Activated CD8-positive, alpha-beta T cell treated with anti-CD3 and anti-CD28 coated beads, Interleukin-2, amount 10 ng/mL, durations not matched to agents 7 days and 5 days (primary cell): ENCODE measurements around the gene SRRM5. TPM values are rescaled to one million over a fixed set of nuclear protein-coding genes. Genes with fewer than 3 reads are reported as not detected.
A peak's percentile ranks its signal among the peaks of the same experiment; 100 is the strongest.

Source experiments
- ATAC-seq: fragments of 150-1000 bp; cut with Tn5 transposase; one replicate; pipeline ENCODE4 v1.10.0; 2021; ENCODE audit warnings: moderate library complexity
- CTCF ChIA-PET: fragments of 350-600 bp; sonication (Branson Sonifier 250); formaldehyde crosslinking; loops from one replicate; lab custom pipeline; 2021; ENCODE audit warnings: antibody characterized with exemption; lab: Charles Lee
- POLR2A ChIA-PET: fragments of 350-600 bp; sonication (Branson Sonifier 250); formaldehyde crosslinking; loops from one replicate; lab custom pipeline; 2021; ENCODE audit warnings: antibody characterized with exemption; lab: Charles Lee
- DNase-seq: peaks from one replicate; pipeline ENCODE4 v3.0.0-alpha.2; 2020
- H3K27ac Mint-ChIP-seq: one replicate; pipeline ENCODE4 v1.8.0; 2021; ENCODE audit warnings: mild to moderate bottlenecking, mixed read lengths
- H3K27me3 Mint-ChIP-seq: one replicate; pipeline ENCODE4 v1.8.0; 2021; ENCODE audit warnings: low read depth, mixed read lengths
- H3K36me3 Mint-ChIP-seq: one replicate; pipeline ENCODE4 v1.8.0; 2021; ENCODE audit warnings: low read depth, mixed read lengths
- H3K4me1 Mint-ChIP-seq: one replicate; pipeline ENCODE4 v1.8.0; 2021; ENCODE audit warnings: low read depth, mixed read lengths
- H3K4me3 Mint-ChIP-seq: one replicate; pipeline ENCODE4 v1.8.0; 2021; ENCODE audit warnings: mild to moderate bottlenecking, mixed read lengths
- H3K9me3 Mint-ChIP-seq: one replicate; pipeline ENCODE4 v1.8.0; 2022; ENCODE audit warnings: mixed read lengths; ENCODE audit not compliant: insufficient read depth
- total RNA-seq, 2 experiments: library from RNA; stranded (reverse); gene quantifications; one replicate each; pipeline ENCODE4 v1.2.3, GENCODE V29; 2021

The SRRM5 gene
- total RNA-seq, 2 experiments from 2014 or later = 0.71 to 0.73 TPM

- no peak for ATAC-seq
- H3K27me3 Mint-ChIP-seq = no peaks in the 10 kb centered on the region
- CTCF ChIA-PET = interaction anchor here (0.9 to 6.7 kb wide), 7 partner anchors 17 to 146 kb away, joined by 3 to 239 read pairs (median 50); partner anchors contain the start of genes PINLYP, XRCC1 and ZNF575
- no peaks in the 10 kb centered on the region for H3K9me3 Mint-ChIP-seq
- no peak overlapping the region for H3K4me3 Mint-ChIP-seq
- H3K27ac Mint-ChIP-seq = no peak overlapping the region
- DNase-seq = no peak
- POLR2A ChIA-PET = no interaction called here
- H3K4me1 Mint-ChIP-seq = peaks cover 37% of the 10 kb centered on the region
- H3K36me3 Mint-ChIP-seq = peaks cover 30% of the 10 kb centered on the region
Observed at GRCh38 chr19:43592800-43593350, 19.0 kb upstream of the SRRM5 start.

- Mint-ChIP-seq H3K4me3 (peak overlapping the region; percentile 98), H3K27me3 (no peaks in the 10 kb centered on the region), H3K36me3 (peaks cover 33% of the 10 kb centered on the region), H3K9me3 (no peaks in the 10 kb centered on the region), H3K27ac (peak overlapping the region; percentile 62), H3K4me1 (peaks cover 48% of the 10 kb centered on the region)
- DNase-seq (no peak), ATAC-seq (no peak)
- ChIA-PET CTCF (interaction anchor here (0.7 to 6.7 kb wide), 31 partner anchors 11 to 216 kb away, joined by 3 to 239 read pairs (median 7); partner anchors contain the start of genes ETHE1, PHLDB3, PINLYP and XRCC1), POLR2A (interaction anchor here (0.6 to 3.9 kb wide), 14 partner anchors 10 to 163 kb away, joined by 3 to 44 read pairs (median 6); partner anchors contain the start of genes PINLYP, XRCC1 and ZNF575)
Observed at GRCh38 chr19:43594081-43594697, 17.7 kb upstream of the SRRM5 start.

- H3K4me3 Mint-ChIP-seq = peak overlapping the region; percentile 98
- H3K4me1 Mint-ChIP-seq = peaks cover 43% of the 10 kb centered on the region
- CTCF ChIA-PET = interaction anchor here (0.5 to 6.7 kb wide), 30 partner anchors 12 to 215 kb away, joined by 3 to 239 read pairs (median 8); partner anchors contain the start of genes ETHE1, PHLDB3, PINLYP and XRCC1
- ATAC-seq (peak; percentile 57), DNase-seq (peak; percentile 83)
- POLR2A ChIA-PET = interaction anchor here (0.6 to 3.9 kb wide), 17 partner anchors 11 to 1497 kb away, joined by 3 to 44 read pairs (median 5); partner anchors contain the start of genes PINLYP, XRCC1 and ZNF575
- peak overlapping the region; percentile 99 for H3K27ac Mint-ChIP-seq
- peaks cover 33% of the 10 kb centered on the region for H3K36me3 Mint-ChIP-seq
- no peaks in the 10 kb centered on the region for H3K27me3 Mint-ChIP-seq
- no peaks in the 10 kb centered on the region for H3K9me3 Mint-ChIP-seq
Observed at GRCh38 chr19:43594710-43595604, 16.9 kb upstream of the SRRM5 start.

DNA sequence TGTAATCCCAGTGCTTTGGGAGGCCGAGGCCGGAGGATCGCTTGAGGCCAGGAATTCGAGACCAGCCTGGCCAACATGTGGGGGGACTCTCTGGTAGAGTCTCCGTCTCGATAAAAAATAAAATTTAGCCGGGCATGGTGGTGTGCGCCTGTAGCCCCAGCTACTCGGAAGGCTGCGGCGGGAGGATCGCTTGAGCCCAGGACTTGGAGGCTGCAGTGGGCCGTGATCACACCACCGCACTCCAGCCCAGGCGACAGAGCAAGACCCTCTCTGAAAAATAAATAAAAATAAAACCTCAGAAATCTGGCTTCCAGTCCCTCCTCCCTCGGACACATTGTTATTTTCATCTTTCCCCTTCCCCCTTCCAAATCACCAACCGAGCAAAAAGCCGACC lies 16.3 kb upstream of the SRRM5 start:
- DNase-seq (peak; percentile 48), ATAC-seq (peak; percentile 29)
- CTCF ChIA-PET = interaction anchor here (0.5 to 6.7 kb wide), 18 partner anchors 11 to 163 kb away, joined by 3 to 239 read pairs (median 7); partner anchors contain the start of genes PINLYP, SMG9, XRCC1 and ZNF575
- POLR2A ChIA-PET = interaction anchor here (0.6 to 3.9 kb wide), 10 partner anchors 12 to 1497 kb away, joined by 3 to 44 read pairs (median 5); partner anchors contain the start of genes PINLYP, XRCC1 and ZNF575
- Mint-ChIP-seq H3K27me3 (no peaks in the 10 kb centered on the region), H3K4me1 (peaks cover 38% of the 10 kb centered on the region), H3K4me3 (peak overlapping the region; percentile 98), H3K9me3 (no peaks in the 10 kb centered on the region), H3K36me3 (peaks cover 33% of the 10 kb centered on the region), H3K27ac (peak overlapping the region; percentile 99)

GRCh38 chr19:43595999-43596841 lies 15.7 kb upstream of the SRRM5 start, which contains the start of the genes IRGQ and ZNF576:
Gene IRGQ (minus strand): TSS chr19:43596134. CDS start chr19:43595338, 796 bp downstream.
Gene ZNF576 (plus strand): TSS chr19:43596595. CDS start chr19:43597109, 514 bp downstream.
- H3K4me3 Mint-ChIP-seq = peak within 1 kb of the TSS; percentile 98
- peak; percentile 82 for ATAC-seq
- H3K4me1 Mint-ChIP-seq = peaks cover 37% of the 10 kb centered on the region
- H3K9me3 Mint-ChIP-seq = no peaks in the 10 kb centered on the region
- peak; percentile 100 for DNase-seq
- no peaks in the 10 kb centered on the region for H3K27me3 Mint-ChIP-seq
- CTCF ChIA-PET = interaction anchor here (0.9 to 6.7 kb wide), 18 partner anchors 10 to 164 kb away, joined by 3 to 239 read pairs (median 8); partner anchors contain the start of genes PINLYP, SMG9, XRCC1 and ZNF575
- peaks cover 30% of the 10 kb centered on the region for H3K36me3 Mint-ChIP-seq
- H3K27ac Mint-ChIP-seq = peak within 1 kb of the TSS; percentile 99
- POLR2A ChIA-PET = interaction anchor here (0.9 to 3.9 kb wide), 9 partner anchors 13 to 63 kb away, joined by 3 to 44 read pairs (median 5); partner anchors contain the start of genes PINLYP, XRCC1 and ZNF575

DNA sequence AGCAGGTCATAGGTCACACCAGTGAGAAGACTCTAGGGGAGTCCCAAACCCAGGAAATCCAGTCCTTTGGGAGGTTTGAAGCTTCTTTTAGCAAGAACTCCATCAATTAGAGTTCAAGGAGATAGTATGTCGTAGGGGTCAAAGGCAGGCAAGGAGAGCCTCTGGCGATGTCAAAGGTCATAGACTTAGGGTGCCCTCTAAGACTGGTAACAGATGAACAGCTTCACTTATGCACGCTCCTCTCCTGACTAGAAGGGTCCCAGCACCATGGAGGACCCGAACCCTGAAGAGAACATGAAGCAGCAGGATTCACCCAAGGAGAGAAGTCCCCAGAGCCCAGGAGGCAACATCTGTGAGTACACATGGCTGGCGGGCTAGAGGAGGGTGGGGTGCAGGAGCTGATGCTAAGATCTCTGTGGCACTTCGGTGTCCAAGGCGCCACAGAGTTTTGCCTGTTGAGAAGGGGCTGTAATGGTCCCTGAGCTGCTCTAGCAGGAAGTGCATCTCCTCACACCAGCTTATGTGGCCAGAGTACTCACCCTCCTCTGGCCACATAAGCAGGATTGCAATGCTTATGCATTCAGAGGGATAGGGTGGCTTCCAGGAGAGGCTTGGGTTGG lies 14.9 kb upstream of the SRRM5 start:
- CTCF ChIA-PET = interaction anchor here (0.8 to 6.7 kb wide), 13 partner anchors 9 to 157 kb away, joined by 3 to 239 read pairs (median 11); partner anchors contain the start of genes PINLYP, SMG9, XRCC1 and ZNF575
- no peaks in the 10 kb centered on the region for H3K9me3 Mint-ChIP-seq
- H3K36me3 Mint-ChIP-seq = peaks cover 32% of the 10 kb centered on the region
- peaks cover 37% of the 10 kb centered on the region for H3K4me1 Mint-ChIP-seq
- peak overlapping the region; percentile 98 for H3K4me3 Mint-ChIP-seq
- POLR2A ChIA-PET = interaction anchor here (0.7 to 3.9 kb wide), 6 partner anchors 10 to 72 kb away, joined by 3 to 44 read pairs (median 6); partner anchors contain the start of genes PINLYP, XRCC1 and ZNF575
- ATAC-seq (no peak), DNase-seq (peak; percentile 27)
- H3K27me3 Mint-ChIP-seq = no peaks in the 10 kb centered on the region
- peak overlapping the region; percentile 99 for H3K27ac Mint-ChIP-seq

DNA sequence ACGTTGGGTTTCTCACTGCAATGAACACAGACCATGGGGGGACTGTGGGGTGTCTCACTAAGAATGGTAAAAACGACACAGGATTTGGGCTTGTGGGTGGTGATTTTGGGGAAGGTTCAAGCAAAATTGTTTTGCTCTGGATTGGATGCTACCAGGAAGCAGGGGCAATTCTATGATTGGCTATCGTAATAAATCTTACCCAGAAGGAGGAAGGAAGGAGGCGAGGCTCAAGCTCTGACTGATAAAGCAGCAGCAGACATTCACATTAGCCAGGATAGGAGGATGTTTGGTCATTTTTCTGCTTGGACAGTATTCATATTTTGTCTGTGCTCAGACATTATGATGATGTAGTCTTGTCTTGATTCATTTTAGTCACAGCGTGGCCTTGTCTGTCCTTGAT lies 14.0 kb upstream of the SRRM5 start:
- peaks cover 37% of the 10 kb centered on the region for H3K4me1 Mint-ChIP-seq
- DNase-seq (no peak), ATAC-seq (no peak)
- peak overlapping the region; percentile 99 for H3K27ac Mint-ChIP-seq
- CTCF ChIA-PET = interaction anchor here (0.8 to 6.7 kb wide), 8 partner anchors 8 to 151 kb away, joined by 4 to 239 read pairs (median 8); partner anchors contain the start of genes PINLYP and XRCC1
- POLR2A ChIA-PET = interaction anchor here (1.5 to 3.9 kb wide), 2 partner anchors 9 to 22 kb away, joined by 6 to 44 read pairs; partner anchors contain the start of genes PINLYP and XRCC1
- H3K36me3 Mint-ChIP-seq = peaks cover 28% of the 10 kb centered on the region
- H3K27me3 Mint-ChIP-seq = no peaks in the 10 kb centered on the region
- no peaks in the 10 kb centered on the region for H3K9me3 Mint-ChIP-seq
- H3K4me3 Mint-ChIP-seq = peak overlapping the region; percentile 98

GRCh38 chr19:43598445-43599240 lies 13.2 kb upstream of the SRRM5 start:
- Mint-ChIP-seq H3K27me3 (no peaks in the 10 kb centered on the region), H3K9me3 (no peaks in the 10 kb centered on the region), H3K27ac (no peak overlapping the region), H3K4me3 (no peak overlapping the region), H3K4me1 (peaks cover 36% of the 10 kb centered on the region), H3K36me3 (peaks cover 25% of the 10 kb centered on the region)
- ChIA-PET POLR2A (no interaction called here), CTCF (interaction anchor here (5.6 to 6.7 kb wide), 3 partner anchors 15 to 41 kb away, joined by 67 to 239 read pairs (median 88); partner anchors contain the start of genes PINLYP and XRCC1)
- DNase-seq (no peak), ATAC-seq (no peak)
